HEK293 (cell line): ENCODE results near the gene ARHGAP15.

Source experiments
- CTCF ChIP-seq: fragments of 450-650 bp; formaldehyde crosslinking; IDR thresholded peaks from 2 replicates; pipeline ENCODE4 v1.5.1; 2016; ENCODE audit warnings: missing biosample characterization, missing genetic modification characterization
- MYNN ChIP-seq: fragments of 450-650 bp; formaldehyde crosslinking; IDR thresholded peaks from 2 replicates; pipeline ENCODE4 v1.5.1; 2016; ENCODE audit warnings: missing biosample characterization, missing genetic modification characterization, borderline replicate concordance
- ZBTB11 ChIP-seq: fragments of 450-650 bp; formaldehyde crosslinking; conservative IDR thresholded peaks from 2 replicates; pipeline ENCODE4 v1.5.1; 2016; ENCODE audit warnings: low read depth, missing biosample characterization, missing genetic modification characterization
- ZNF10 ChIP-seq: fragments of 450-650 bp; formaldehyde crosslinking; IDR thresholded peaks from 2 replicates; pipeline ENCODE4 v1.5.1; 2017; ENCODE audit warnings: missing biosample characterization, missing genetic modification characterization
- ZNF426 ChIP-seq: fragments of 450-650 bp; formaldehyde crosslinking; IDR thresholded peaks from 2 replicates; pipeline ENCODE4 v1.5.1; 2017; ENCODE audit warnings: missing biosample characterization, missing genetic modification characterization, mild to moderate bottlenecking, inconsistent platforms, moderate library complexity

GRCh38 chr2:143706354-143706753, 577.1 kb downstream of the ARHGAP15 start:
- TF ChIP-seq ZBTB11 = no peak
- no peak for TF ChIP-seq MYNN
- TF ChIP-seq ZNF10 (tag by site-specific recombination) = no peak
- no peak for TF ChIP-seq ZNF426 (tag by site-specific recombination)
- no peak for TF ChIP-seq CTCF (tag by site-specific recombination)
